Panc1 (cell line): ENCODE measurements around the gene PSORS1C2. TPM values are rescaled to one million over a fixed set of nuclear protein-coding genes. Genes with fewer than 3 reads are reported as not detected.

Experiments
- ATAC-seq: fragments of 200-7000 bp; cut with Tn5 transposase; 2 replicates; pipeline ENCODE4 v1.9.1; 2020; ENCODE audit warnings: mild to moderate bottlenecking, moderate library complexity
- BruUV-seq: library from RNA; stranded (reverse); fragments of 400-500 nt; replicated peaks from 2 replicates; lab custom pipeline; 2021; lab: Mats Ljungman, UMichigan
- CTCF ChIA-PET: fragments of 300-600 bp; sonication (Branson Sonifier 250); formaldehyde crosslinking; loops from one replicate; lab custom pipeline; 2022; ENCODE audit warnings: antibody characterized with exemption; lab: Charles Lee
- POLR2A ChIA-PET: fragments of 300-600 bp; sonication (Branson Sonifier 250); formaldehyde crosslinking; loops from one replicate; lab custom pipeline; 2022; ENCODE audit warnings: antibody characterized with exemption; lab: Charles Lee
- DNase-seq: peaks from one replicate; pipeline ENCODE4 v3.0.0-alpha.2; 2010; ENCODE audit warnings: low read depth, low spot score
- H3K27ac ChIP-seq: 2 replicates; pipeline ENCODE4 v1.5.1; 2011; ENCODE audit warnings: mild to moderate bottlenecking, low read length, inconsistent platforms
- H3K27me3 ChIP-seq: fragments of 200-500 bp; sonication (Bioruptor generic); 2 replicates; pipeline ENCODE4 v1.6.0; 2014; ENCODE audit warnings: low read length, inconsistent platforms; ENCODE audit not compliant: control insufficient read depth, insufficient read depth
- H3K36me3 ChIP-seq: fragments of 200-500 bp; sonication (Bioruptor generic); 2 replicates; pipeline ENCODE4 v1.5.1; 2014; ENCODE audit warnings: inconsistent platforms, mild to moderate bottlenecking, low read length, moderate library complexity; ENCODE audit not compliant: control insufficient read depth, insufficient read depth
- H3K4me1 ChIP-seq: 2 replicates; pipeline ENCODE4 v1.5.1; 2011; ENCODE audit warnings: inconsistent platforms, mild to moderate bottlenecking, low read length, moderate library complexity; ENCODE audit not compliant: control insufficient read depth, insufficient read depth
- H3K4me3 ChIP-seq, 2 experiments: 2 replicates each; pipeline ENCODE4 v1.5.1; 2011 to 2012; ENCODE audit warnings: low read depth in 2 of 2, low read length in 2 of 2, mild to moderate bottlenecking in 2 of 2, inconsistent platforms in 1 of 2, moderate library complexity in 1 of 2
- H3K9me3 ChIP-seq: fragments of 200-500 bp; sonication (Bioruptor generic); 2 replicates; pipeline ENCODE4 v1.5.1; 2014; ENCODE audit warnings: low read depth, mild to moderate bottlenecking, inconsistent platforms, low read length, moderate library complexity; ENCODE audit not compliant: control insufficient read depth, insufficient read depth
- CTCF ChIP-seq: fragments of 450-650 bp; IDR thresholded peaks from 2 replicates; pipeline ENCODE4 v1.5.1; 2017; ENCODE audit warnings: mild to moderate bottlenecking
- POLR2AphosphoS5 ChIP-seq: IDR thresholded peaks from 2 replicates; pipeline ENCODE4 v1.6.1; 2012; ENCODE audit warnings: mild to moderate bottlenecking, low read depth, low read length, moderate library complexity
- REST ChIP-seq, 2 experiments: IDR thresholded peaks; 2 replicates each; pipeline ENCODE4 v1.6.1; 2011 to 2012; ENCODE audit warnings: low read depth in 2 of 2, control low read depth in 1 of 2, low read length in 1 of 2, mild to moderate bottlenecking in 1 of 2, moderate library complexity in 1 of 2; ENCODE audit not compliant: insufficient read depth in 1 of 2
- SIN3A ChIP-seq: IDR thresholded peaks from 2 replicates; pipeline ENCODE4 v1.6.1; 2012; ENCODE audit warnings: low read depth, mild to moderate bottlenecking, low read length, moderate library complexity, borderline replicate concordance; ENCODE audit not compliant: insufficient read depth
- TCF7L2 ChIP-seq: IDR thresholded peaks from 2 replicates; pipeline ENCODE4 v1.6.1; 2011; ENCODE audit warnings: mild to moderate bottlenecking, low read depth, low read length, inconsistent platforms
- in situ Hi-C: cut with HindIII; loops from 2 replicates; pipeline ENCODE4 v1.10.0; 2016; ENCODE audit warnings: low sequenced_read_pairs, low pct_unique_long_range_greater_than_20kb
- intact Hi-C: fragments of 100-400 bp; cut with micrococcal nuclease; formaldehyde crosslinking; loops from one replicate; pipeline ENCODE4 v1.10.0; 2022; ENCODE audit not compliant: unreplicated experiment
- total RNA-seq: library from RNA; stranded (reverse); gene quantifications from one replicate; pipeline ENCODE4 v1.2.1, GENCODE V29; 2021; ENCODE audit not compliant: unreplicated experiment

The PSORS1C2 gene
- total RNA-seq, 1 experiment from 2014 or later = not detected

GRCh38 chr6:31113861-31114540 lies 24.9 kb downstream of the PSORS1C2 start:
- intact Hi-C loops (no loop called here), in situ Hi-C loops (no loop called here)
- Histone ChIP-seq H3K4me1 (peaks cover 22% of the 10 kb centered on the region), H3K27ac (peak overlapping the region; percentile 67), H3K4me3 (no peak overlapping the region; a peak in 1 of 4 replicates), H3K9me3 (no peaks in the 10 kb centered on the region), H3K36me3 (no peaks in the 10 kb centered on the region), H3K27me3 (no peaks in the 10 kb centered on the region; the same call in 1 of the 2 replicates)
- POLR2A ChIA-PET = no interaction called here
- no peak for TF ChIP-seq TCF7L2
- no peak for TF ChIP-seq POLR2AphosphoS5
- no peak for TF ChIP-seq CTCF
- no peak for TF ChIP-seq SIN3A
- TF ChIP-seq REST (IDR thresholded peaks at IDR 0.05; ENCODE audit: insufficient read depth in 1 of 2, low read depth in 2 of 2, low read length in 1 of 2) = no peak
- DNase-seq = no peak
- BruUV-seq = no TSS peak
- ATAC-seq = peak; percentile 3; the same call in 1 of the 2 replicates
- CTCF ChIA-PET = no interaction called here

- ATAC-seq = no peak
- H3K4me3 ChIP-seq = no peak within 1 kb of the TSS
- peaks cover 20% of the 10 kb centered on the region for H3K4me1 ChIP-seq
- no peaks in the 10 kb centered on the region for H3K36me3 ChIP-seq
- intact Hi-C loops = no loop called here
- ChIA-PET CTCF (no interaction called here), POLR2A (no interaction called here)
- no peak for DNase-seq
- BruUV-seq = no TSS peak
- H3K9me3 ChIP-seq = no peaks in the 10 kb centered on the region
- H3K27ac ChIP-seq = no peak within 1 kb of the TSS
- TF ChIP-seq CTCF (no peak), TCF7L2 (no peak), POLR2AphosphoS5 (no peak), REST (IDR thresholded peaks at IDR 0.05; ENCODE audit: insufficient read depth in 1 of 2, low read depth in 2 of 2, low read length in 1 of 2) (no peak), SIN3A (no peak)
- in situ Hi-C loops = no loop called here
- no peaks in the 10 kb centered on the region; the same call in 1 of the 2 replicates for H3K27me3 ChIP-seq
Observed at GRCh38 chr6:31112478-31112877, 26.4 kb downstream of the PSORS1C2 start, which contains the start of gene C6orf15. TSS of gene C6orf15 (minus strand) at chr6:31112575. CDS start at chr6:31112555, 20 bp downstream.
